ENCODE measurements around the gene LRRC75B. TPM values are rescaled to one million over a fixed set of nuclear protein-coding genes. Genes with fewer than 3 reads are reported as not detected.
"Not testable (repeated sequence)": the region's sequence is repeated elsewhere in the genome, so short reads cannot be mapped to it uniquely, and the experiment has no call there.

The LRRC75B gene
- total and polyA plus RNA-seq, 2 of the 8 experiments (the other 6 are each of a cell fraction or from before 2014, with no cell fraction given) = 12.2 to 26.6 TPM

DNA sequence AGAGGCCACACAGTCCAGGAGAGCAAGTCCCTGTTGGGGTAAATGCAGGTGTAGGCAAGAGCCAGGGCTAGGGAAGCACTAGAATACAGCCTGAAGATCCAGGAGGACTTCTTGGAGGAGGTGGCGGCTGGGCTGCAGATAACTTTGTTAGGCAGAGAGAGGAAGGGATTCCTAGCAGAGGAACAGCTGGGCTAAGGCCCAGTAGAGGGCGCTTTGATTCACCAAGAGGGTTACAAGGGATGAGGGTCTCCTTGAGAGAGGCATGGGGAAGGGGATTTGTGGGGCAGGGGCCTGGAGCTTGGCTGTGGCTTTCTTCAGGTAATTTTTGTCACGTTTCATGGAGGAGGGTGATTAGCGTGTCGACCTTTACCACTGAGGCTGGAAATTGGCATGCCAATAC lies 28.4 kb upstream of the LRRC75B start:
- H3K9me3 ChIP-seq (ENCODE audit: insufficient read depth in 2 of 2, low read depth in 1 of 2, low read length in 1 of 2); H3K56ac ChIP-seq (replicated peaks; ENCODE audit: insufficient read length, low read depth, low read length); FAIRE-seq; H3K79me1 ChIP-seq (ENCODE audit: low read depth, low read length); H2BK15ac ChIP-seq (ENCODE audit: low read length); H3K36me3 ChIP-seq (ENCODE audit: control insufficient read depth in 2 of 4, insufficient read depth in 4 of 4, low read length in 3 of 4); H3K27me3 ChIP-seq (replicated peaks in 1 of 4; ENCODE audit: control insufficient read depth in 3 of 4, extremely low read depth in 1 of 4, insufficient read depth in 3 of 4, low read length in 3 of 4); H2BK120ac ChIP-seq (replicated peaks; ENCODE audit: low read depth, low read length); DNase-seq (ENCODE audit: low read depth in 1 of 2, low spot score in 2 of 2); H3K27ac ChIP-seq (ENCODE audit: low read depth, low read length); H2BK20ac ChIP-seq (ENCODE audit: low read length); H3K4me1 ChIP-seq (replicated peaks in 1 of 4; ENCODE audit: control insufficient read depth in 3 of 4, insufficient read depth in 4 of 4, low read length in 3 of 4); H2BK5ac ChIP-seq (ENCODE audit: low read depth, low read length); H3K4me3 ChIP-seq (ENCODE audit: extremely low read depth in 1 of 4, insufficient read depth in 2 of 4, low read depth in 3 of 4, low read length in 4 of 4); H2BK12ac ChIP-seq (ENCODE audit: low read depth, low read length); H4K91ac ChIP-seq (replicated peaks; ENCODE audit: insufficient read length, low read length); H3K4ac ChIP-seq (replicated peaks; ENCODE audit: insufficient read length, low read depth, low read length); POLR2A ChIA-PET (ENCODE audit: partially characterized antibody); H3K4me2 ChIP-seq (ENCODE audit: insufficient read depth in 1 of 2, low read depth in 2 of 2, low read length in 2 of 2); H2AK5ac ChIP-seq (ENCODE audit: low read depth, low read length); H3K18ac ChIP-seq (ENCODE audit: extremely low read depth, low read length); H3K23me2 ChIP-seq (ENCODE audit: low read depth, low read length); H3K14ac ChIP-seq (ENCODE audit: insufficient read length); H3K79me2 ChIP-seq (ENCODE audit: control insufficient read depth in 1 of 2, insufficient read depth in 2 of 2, low read length in 2 of 2); H4K5ac ChIP-seq (ENCODE audit: insufficient read length, low read depth, low read length); H4K20me1 ChIP-seq (replicated peaks in 1 of 2; ENCODE audit: control insufficient read depth in 1 of 2, insufficient read depth in 2 of 2, low read length in 2 of 2); H4K8ac ChIP-seq (ENCODE audit: extremely low read depth, insufficient read depth, low read length); H3K23ac ChIP-seq (ENCODE audit: insufficient read length); H3K9ac ChIP-seq (replicated peaks in 1 of 4; ENCODE audit: extremely low read depth in 1 of 4, low read depth in 3 of 4, low read length in 3 of 4); H2AFZ ChIP-seq (ENCODE audit: low read length): not testable (repeated sequence)
- CTCF ChIA-PET (ENCODE audit: partially characterized antibody) = interaction anchor here (1.3 to 1.8 kb wide), 2 partner anchors 26 to 139 kb away, joined by 3 read pairs; no protein-coding TSS in a partner anchor
- 51% methylated on average over 3 of the region's 5 CpGs; no CpG with 5 or more reads in 1 of the 2 experiments for WGBS, 2 experiments (ENCODE audit: extremely low coverage in 1 of 2, insufficient coverage in 1 of 2, insufficient read length in 1 of 2, insufficient replicate concordance in 2 of 2, low coverage in 1 of 2, low lambda C conversion rate in 2 of 2, missing lambda C conversion rate in 1 of 2)

DNA sequence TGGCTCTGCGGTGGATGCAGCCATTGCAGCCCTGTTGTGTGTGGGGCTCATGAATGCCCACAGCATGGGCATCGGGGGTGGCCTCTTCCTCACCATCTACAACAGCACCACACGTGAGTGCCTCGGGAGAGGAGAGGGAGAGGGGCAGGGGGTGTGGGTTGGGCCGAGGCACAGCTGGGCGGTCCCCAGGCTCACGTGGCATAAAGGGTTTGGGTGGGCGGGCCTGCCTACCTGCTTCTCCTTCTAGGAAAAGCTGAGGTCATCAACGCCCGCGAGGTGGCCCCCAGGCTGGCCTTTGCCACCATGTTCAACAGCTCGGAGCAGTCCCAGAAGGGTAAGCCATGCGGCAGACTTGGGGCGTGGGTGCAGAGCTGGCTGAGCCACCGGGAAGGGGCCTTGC lies 21.9 kb upstream of the LRRC75B start:
- H3K79me2 ChIP-seq (ENCODE audit: control insufficient read depth in 1 of 2, insufficient read depth in 2 of 2, low read length in 2 of 2); H3K4me2 ChIP-seq (ENCODE audit: insufficient read depth in 1 of 2, low read depth in 2 of 2, low read length in 2 of 2); H2BK5ac ChIP-seq (ENCODE audit: low read depth, low read length); H2AK5ac ChIP-seq (ENCODE audit: low read depth, low read length); H3K18ac ChIP-seq (ENCODE audit: extremely low read depth, low read length); H2BK12ac ChIP-seq (ENCODE audit: low read depth, low read length); H3K23me2 ChIP-seq (ENCODE audit: low read depth, low read length); H3K9ac ChIP-seq (replicated peaks in 1 of 4; ENCODE audit: extremely low read depth in 1 of 4, low read depth in 3 of 4, low read length in 3 of 4); H3K4ac ChIP-seq (replicated peaks; ENCODE audit: insufficient read length, low read depth, low read length); H2BK15ac ChIP-seq (ENCODE audit: low read length); H2BK20ac ChIP-seq (ENCODE audit: low read length); H4K8ac ChIP-seq (ENCODE audit: extremely low read depth, insufficient read depth, low read length); H4K5ac ChIP-seq (ENCODE audit: insufficient read length, low read depth, low read length); FAIRE-seq; H3K79me1 ChIP-seq (ENCODE audit: low read depth, low read length); H4K20me1 ChIP-seq (replicated peaks in 1 of 2; ENCODE audit: control insufficient read depth in 1 of 2, insufficient read depth in 2 of 2, low read length in 2 of 2); H4K91ac ChIP-seq (replicated peaks; ENCODE audit: insufficient read length, low read length); H3K56ac ChIP-seq (replicated peaks; ENCODE audit: insufficient read length, low read depth, low read length); H3K9me3 ChIP-seq (ENCODE audit: insufficient read depth in 2 of 2, low read depth in 1 of 2, low read length in 1 of 2); H3K4me3 ChIP-seq (ENCODE audit: extremely low read depth in 1 of 4, insufficient read depth in 2 of 4, low read depth in 3 of 4, low read length in 4 of 4); H2BK120ac ChIP-seq (replicated peaks; ENCODE audit: low read depth, low read length); CTCF ChIA-PET (ENCODE audit: partially characterized antibody); H3K27ac ChIP-seq (ENCODE audit: low read depth, low read length); H3K27me3 ChIP-seq (replicated peaks in 1 of 4; ENCODE audit: control insufficient read depth in 3 of 4, extremely low read depth in 1 of 4, insufficient read depth in 3 of 4, low read length in 3 of 4); H3K36me3 ChIP-seq (ENCODE audit: control insufficient read depth in 2 of 4, insufficient read depth in 4 of 4, low read length in 3 of 4); POLR2A ChIA-PET (ENCODE audit: partially characterized antibody); H2AFZ ChIP-seq (ENCODE audit: low read length); H3K23ac ChIP-seq (ENCODE audit: insufficient read length); H3K4me1 ChIP-seq (replicated peaks in 1 of 4; ENCODE audit: control insufficient read depth in 3 of 4, insufficient read depth in 4 of 4, low read length in 3 of 4); H3K14ac ChIP-seq (ENCODE audit: insufficient read length): not testable (repeated sequence)
- WGBS, 2 experiments (ENCODE audit: extremely low coverage in 1 of 2, insufficient coverage in 1 of 2, insufficient read length in 1 of 2, insufficient replicate concordance in 2 of 2, low coverage in 1 of 2, low lambda C conversion rate in 2 of 2, missing lambda C conversion rate in 1 of 2) = 70% methylated on average over 10 of the region's 15 CpGs; no CpG with 5 or more reads in 1 of the 2 experiments
- DNase-seq (ENCODE audit: low read depth in 1 of 2, low spot score in 2 of 2) = peak in 1 of 2 experiments; percentile 54
